Uterus (tissue), 2 donors: ENCODE results near the gene ZFYVE28.

Source experiments
- CTCF ChIP-seq, 4 experiments: fragments of 200-600 bp in 2 of 4; fragments of 450-650 bp in 2 of 4; sonication (generic) in 2 of 4; IDR thresholded peaks; one replicate each; pipeline ENCODE4 v1.5.1; 2016 to 2019; ENCODE audit warnings: antibody characterized with exemption in 4 of 4, mild to moderate bottlenecking in 2 of 4, moderate library complexity in 1 of 4
- POLR2A ChIP-seq, 2 donors: fragments of 450-650 bp; IDR thresholded peaks; one replicate each; pipeline ENCODE4 v1.6.1; 2016; ENCODE audit warnings: antibody characterized with exemption in 2 of 2, mild to moderate bottlenecking in 1 of 2, moderate library complexity in 1 of 2

GRCh38 chr4:2324891-2325290 is 93.6 kb downstream of the ZFYVE28 start:
- no peak for TF ChIP-seq CTCF (IDR thresholded peaks at IDR 0.05)
- no peak for TF ChIP-seq POLR2A (IDR thresholded peaks at IDR 0.05)
